GM12873 (cell line): Measurements from ENCODE around the gene TLR7.

Experiments
- TF ChIP-seq, protein P1 (sequence below): IDR thresholded peaks from 2 replicates; pipeline ENCODE4 v1.5.1; 2012; ENCODE audit warnings: low read depth, mild to moderate bottlenecking, moderate library complexity, low read length, control low read depth; ENCODE audit not compliant: insufficient read depth; ENCODE audit errors: missing control alignments

The TLR7 gene

DNA sequence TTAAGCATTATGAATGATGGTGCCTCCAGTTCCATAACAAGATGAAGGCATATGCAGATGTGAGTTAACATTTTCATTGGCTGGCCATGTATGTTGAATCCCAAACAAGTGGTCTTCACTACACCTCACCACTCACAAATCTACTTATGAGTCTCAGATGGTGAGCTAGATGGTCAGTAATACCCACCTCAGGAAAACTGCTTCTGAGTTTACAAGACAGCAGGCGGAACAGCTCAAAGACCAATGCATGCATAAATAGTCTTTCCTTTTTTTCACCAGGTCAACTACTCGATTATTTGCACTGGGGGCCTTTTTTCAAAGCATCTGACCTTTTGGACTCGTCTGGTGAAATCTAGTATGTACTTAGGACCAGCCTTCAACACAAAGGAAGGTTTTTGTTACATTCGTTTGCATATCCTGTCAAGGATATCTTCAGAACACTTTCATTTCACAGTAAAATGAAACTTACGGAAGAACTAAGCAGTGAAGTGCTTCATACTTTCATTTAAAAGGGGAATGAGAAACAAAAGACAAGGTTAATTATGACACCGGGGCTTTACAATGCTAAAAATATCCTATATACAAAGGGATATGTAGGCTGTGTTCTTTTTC is 23.1 kb upstream of the TLR7 start:
- TF ChIP-seq, protein P1, sequence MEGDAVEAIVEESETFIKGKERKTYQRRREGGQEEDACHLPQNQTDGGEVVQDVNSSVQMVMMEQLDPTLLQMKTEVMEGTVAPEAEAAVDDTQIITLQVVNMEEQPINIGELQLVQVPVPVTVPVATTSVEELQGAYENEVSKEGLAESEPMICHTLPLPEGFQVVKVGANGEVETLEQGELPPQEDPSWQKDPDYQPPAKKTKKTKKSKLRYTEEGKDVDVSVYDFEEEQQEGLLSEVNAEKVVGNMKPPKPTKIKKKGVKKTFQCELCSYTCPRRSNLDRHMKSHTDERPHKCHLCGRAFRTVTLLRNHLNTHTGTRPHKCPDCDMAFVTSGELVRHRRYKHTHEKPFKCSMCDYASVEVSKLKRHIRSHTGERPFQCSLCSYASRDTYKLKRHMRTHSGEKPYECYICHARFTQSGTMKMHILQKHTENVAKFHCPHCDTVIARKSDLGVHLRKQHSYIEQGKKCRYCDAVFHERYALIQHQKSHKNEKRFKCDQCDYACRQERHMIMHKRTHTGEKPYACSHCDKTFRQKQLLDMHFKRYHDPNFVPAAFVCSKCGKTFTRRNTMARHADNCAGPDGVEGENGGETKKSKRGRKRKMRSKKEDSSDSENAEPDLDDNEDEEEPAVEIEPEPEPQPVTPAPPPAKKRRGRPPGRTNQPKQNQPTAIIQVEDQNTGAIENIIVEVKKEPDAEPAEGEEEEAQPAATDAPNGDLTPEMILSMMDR = no peak

DNA sequence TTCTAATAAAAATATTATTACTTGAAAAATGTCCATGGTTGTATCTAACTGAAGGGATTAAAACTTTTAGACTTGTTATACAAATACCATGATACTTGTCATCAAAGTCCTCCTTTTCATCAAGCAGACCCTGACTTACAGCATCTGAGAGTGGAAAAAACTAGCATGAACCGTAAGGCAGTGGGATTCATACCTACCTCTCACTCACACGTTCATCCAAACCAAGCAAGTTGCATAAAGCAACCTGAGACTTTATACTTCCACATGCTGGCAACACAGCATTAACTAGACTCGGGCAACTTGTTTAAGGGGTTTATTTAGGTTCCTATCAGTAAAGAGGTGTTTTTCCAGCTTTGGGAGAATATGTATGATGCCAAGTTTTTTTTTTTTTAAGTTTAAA is 22.6 kb upstream of the TLR7 start:
- TF ChIP-seq, protein P1 = no peak

DNA sequence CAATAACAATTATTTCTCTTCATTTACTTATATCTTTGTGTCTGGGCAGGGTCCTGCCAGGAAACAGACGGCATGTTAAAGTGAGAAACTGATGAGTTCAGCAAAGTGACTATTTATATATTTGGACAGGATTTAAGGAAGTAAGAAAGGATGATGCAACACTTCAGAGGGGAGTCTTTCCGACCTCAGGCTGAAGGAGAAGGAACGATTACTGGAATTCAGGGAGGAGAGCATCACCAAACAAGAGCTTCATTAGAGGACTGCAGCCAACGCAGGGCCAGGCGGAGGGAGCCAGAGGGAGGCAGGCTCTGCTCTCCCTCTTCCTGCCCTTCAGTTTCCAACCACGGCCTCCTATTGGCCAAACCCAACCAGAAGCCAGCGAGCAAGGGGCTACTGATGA is 1.5 kb upstream of the TLR7 start:
- TF ChIP-seq, protein P1 = no peak

DNA sequence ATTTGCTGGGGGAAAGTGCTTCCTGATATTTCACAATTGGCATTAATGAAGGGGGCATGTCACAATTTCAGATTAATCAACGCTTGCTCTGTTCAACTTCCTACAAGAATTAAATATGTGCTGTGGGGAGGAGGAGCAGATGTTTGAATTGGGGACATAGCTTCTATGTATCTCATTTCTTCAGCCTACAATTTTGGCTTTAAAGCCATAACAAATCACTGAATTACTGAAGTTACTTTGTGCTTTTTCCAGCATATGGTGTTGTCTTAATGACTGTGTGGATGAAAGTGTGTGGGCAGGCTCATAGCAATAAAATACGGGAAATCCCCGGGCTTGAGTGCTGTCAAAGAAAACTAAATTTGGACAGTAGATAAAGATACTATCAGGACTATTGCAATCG is 813 bp downstream of the TLR7 start:
- TF ChIP-seq, protein P1 = no peak

DNA sequence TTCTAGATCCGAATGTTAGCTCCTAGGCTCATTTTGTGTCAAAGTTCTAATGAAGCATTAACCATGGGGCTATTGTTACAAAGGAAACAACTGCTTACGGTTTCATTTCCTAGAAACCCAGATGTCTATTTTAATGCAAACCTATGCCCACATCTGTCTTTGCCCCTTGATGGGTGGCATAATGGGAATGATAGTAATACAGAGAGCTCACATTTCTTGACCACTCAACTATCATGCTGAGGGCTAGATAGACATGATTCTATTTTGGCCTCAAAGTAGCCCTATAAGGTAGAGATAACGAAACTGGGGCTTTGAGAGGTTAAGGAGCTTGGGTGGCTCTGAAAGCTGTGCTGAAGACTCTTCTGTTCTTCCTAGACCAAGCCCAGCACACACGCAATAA is 1.9 kb downstream of the TLR7 start:
- TF ChIP-seq, protein P1 = no peak

DNA sequence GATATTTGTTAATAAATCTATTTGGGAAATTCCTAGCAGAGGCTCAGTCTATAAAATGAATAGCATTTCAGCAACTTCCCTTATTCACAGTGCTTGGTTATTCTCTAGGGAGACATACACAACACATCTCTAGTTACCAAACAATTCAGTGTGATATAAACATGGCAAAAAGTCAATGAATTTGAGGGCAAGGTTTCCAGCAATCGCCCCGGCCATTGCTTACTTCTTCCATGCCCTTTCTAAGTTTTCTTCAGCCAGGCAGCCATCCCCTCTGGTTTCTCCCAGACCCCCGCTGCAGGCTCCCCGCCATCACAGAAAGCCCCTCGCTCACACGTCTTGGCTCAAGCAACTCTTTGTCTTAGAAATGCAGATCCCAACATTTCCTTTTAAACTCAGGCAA is 4.4 kb downstream of the TLR7 start:
- TF ChIP-seq, protein P1 = no peak

DNA sequence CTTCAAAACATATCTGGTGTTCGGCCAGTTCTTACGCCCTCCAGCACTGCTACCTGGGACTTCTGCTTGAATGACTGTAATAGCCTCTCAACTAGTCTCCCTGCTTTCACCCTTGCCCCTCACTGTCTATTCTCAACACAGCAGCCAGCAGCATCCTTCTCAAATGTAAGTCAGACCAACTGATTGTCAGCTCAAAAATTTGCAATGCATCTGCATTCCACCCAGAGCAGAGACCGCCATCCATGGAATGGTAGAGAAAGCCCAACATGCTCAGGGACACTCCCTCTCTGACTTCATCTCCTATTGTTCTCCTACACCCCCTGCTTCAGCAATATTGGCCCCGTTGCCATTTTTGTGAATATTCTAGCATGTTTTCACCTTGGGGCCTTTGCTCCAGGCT is 5.9 kb downstream of the TLR7 start:
- TF ChIP-seq, protein P1 = no peak

DNA sequence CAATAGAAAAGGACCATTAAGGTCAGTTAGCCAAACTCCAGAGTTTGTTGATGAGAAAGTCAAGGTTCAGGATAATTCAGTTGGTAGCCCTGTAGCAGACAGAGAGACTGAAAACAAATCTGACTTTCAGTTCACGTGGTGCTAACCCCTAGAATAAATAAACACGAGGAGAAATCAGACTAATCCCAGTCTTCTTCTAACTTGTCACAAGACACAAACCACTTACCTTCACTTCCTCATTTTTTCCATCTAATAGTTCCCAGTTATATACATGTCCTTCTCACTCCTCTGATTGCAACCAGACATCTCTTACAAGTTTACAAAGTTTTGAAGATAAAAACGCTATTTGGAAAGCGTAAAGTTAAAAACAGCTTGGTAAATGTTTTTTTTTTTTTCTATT is 7.7 kb downstream of the TLR7 start:
- TF ChIP-seq, protein P1 = no peak
